Measurements from ENCODE around the gene TICRR.

The TICRR gene

DNA sequence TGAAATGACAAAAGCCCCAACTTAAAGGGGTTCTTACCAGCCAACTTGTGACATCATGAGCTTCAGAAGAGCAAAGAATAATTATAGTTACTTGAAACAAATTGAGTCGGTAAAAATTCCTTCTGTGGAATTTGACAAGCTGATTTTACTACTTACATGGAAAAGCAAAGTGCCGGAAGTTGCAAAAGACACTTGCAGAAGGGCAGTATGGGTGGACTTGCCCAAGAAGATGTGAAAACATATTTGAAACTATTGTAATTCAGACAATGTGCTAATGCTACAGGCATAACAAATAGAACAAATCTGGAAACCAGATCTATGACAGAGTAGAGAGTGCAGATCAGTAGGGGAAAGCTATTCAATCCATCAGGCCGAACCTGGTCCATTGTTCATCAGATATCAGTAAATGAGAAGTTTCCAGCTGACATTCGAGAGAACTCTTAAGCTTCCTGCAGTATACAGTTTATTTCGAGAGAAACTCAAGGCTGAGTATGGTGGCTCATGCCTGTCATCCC lies 82.5 kb downstream of the TICRR start:
- no peak for DNase-seq

DNA sequence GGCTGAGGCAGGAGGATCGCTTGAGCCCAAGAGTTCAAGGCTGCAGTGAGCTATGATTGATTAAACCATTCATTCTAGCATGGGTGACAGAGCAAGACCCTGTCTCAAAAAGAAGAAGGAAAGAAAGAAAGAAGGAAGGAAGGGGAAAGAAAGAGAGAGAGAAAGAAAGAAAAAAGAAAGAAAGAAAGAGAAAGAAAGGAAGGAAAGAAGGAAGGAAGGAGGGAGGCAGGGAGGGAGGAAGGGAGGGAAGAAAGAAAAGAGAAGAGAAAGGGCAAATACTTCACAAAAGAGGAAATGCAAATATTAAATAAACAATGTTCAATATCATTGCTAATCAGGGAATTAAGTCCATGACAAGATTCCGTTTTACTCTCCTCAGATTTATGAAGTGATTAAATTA lies 84.0 kb downstream of the TICRR start:
- no peak for DNase-seq

DNA sequence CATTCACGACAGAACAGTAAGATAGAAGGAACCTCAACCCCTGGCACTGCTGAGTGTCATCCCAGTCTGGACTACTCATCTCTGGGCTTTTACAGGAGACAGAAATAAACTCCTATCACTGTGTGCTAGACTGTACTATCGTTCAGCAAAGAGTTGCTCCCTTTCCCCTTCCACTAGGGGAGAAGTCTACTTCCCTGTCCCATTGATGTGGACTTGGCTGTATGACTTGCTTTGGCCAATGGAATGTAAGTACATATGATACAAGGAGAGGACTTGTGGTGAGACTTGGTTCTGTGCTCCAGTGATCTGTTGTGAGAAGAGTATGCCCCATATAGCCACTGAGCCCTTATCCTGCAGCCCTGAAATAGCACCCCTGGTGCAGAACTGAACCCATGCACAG lies 85.3 kb downstream of the TICRR start:
- DNase-seq = no peak

DNA sequence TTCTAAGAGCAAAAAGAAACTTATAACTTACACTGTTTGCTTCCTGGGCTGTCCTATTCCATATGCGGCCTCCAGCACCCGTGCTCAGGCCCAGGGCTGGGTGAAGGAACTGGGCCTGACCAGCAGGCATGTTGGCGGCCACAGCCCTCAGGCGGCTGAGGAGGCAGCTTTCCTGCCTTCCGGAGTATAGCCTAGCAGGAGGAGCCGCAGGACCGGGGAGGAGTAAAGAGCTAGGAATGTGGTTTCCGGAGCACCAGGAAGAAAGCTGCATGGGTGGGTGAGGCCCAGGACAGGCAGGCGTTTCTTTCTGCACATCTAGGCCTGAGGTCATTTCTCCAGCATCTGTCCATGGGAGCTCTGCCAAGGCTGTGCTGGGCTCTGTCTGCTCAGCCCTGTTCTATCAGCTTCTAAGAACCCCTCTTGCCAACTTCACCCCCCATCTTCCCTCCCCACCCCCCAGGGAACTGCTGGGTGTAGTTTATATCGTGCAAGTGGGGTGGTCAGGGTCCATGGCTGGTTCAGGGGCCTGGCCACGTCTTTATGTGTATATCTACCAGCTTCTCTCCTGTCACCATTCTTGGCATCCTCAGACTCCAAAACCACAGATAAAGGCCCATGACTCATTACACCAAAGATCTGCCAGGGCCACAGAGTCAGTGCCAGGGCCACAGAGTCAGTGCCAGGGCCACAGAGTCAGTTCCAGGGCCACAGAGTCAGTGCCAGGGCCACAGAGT lies 87.8 kb downstream of the TICRR start:
- DNase-seq = no peak

DNA sequence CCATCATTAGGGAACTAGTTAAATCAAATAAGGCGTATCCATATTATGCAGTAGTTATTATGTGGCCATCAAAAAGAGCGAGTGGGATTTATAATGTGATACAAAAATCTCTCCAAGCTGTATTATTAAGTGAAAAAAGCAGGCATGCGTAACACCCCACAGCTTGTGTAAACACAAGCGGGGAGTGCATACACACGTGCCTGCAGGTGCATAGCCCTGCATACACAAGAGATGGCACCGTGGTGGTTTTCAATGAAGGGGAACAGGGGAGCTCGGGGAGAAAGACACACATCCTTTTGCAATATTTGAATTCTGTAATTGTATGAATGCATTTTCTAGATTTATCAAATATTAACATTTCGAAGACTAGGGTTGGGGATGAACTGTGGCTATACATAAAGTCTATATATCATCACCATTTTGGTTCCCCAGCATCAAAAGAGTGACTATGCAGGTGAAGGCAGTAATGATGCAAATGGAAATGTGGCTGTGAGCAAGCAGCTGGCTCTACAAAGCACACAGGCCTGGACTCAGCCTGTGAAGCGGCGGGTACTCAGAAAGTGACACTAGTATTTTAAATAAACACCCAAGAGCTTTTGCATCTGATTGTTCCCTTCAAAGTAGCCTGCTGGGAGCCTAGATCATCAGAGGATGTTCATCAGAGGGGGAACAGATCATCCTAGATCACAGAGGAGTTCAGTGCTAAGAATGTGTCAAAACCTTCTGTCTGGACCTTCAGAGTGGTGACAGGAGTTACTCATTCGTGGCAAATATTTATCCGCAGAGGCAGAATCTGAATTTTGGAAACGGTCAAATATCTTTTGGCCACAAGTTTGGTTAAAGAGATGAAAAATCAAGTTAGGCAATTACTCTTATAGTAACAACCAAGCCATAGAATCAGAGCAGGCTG lies 89.4 kb downstream of the TICRR start:
- DNase-seq = peak; percentile 80

DNA sequence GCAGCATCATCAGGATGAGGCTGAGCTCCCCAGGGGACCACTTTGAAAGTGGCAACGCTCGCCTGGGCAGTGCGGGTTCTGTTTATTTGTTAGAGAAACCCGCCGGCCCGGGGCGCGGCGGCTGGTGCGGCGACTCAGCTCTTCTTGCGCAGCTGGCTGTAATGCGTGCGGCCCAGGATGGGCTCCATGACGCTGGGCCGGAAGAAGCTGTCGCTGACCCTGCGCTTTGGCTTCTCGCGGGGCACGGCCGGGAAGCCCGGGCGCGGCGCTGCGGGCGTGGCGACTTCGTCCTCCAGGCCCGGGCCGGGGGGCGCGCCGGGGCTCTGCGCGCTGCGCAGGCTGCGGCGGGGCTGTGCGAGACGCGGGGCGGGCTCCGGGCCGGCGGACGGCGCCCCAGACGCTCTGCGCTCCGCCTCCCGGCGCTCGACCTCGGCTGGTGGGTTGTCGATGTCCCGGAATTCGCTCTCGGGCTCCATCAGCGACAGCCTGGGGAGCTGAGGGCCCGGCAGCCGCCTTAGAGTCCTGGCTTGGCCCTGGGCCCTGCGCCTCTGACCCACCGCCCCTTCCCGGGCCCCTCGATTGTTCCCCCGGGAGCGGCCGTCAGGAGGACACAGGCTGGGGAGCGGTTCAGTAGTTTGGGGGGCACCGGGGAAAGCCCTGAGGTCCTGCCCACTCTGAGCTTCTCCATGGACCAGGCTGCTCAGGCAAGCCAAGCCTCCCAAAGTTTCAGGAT lies 90.3 kb downstream of the TICRR start:
- peak; percentile 20 for DNase-seq

DNA sequence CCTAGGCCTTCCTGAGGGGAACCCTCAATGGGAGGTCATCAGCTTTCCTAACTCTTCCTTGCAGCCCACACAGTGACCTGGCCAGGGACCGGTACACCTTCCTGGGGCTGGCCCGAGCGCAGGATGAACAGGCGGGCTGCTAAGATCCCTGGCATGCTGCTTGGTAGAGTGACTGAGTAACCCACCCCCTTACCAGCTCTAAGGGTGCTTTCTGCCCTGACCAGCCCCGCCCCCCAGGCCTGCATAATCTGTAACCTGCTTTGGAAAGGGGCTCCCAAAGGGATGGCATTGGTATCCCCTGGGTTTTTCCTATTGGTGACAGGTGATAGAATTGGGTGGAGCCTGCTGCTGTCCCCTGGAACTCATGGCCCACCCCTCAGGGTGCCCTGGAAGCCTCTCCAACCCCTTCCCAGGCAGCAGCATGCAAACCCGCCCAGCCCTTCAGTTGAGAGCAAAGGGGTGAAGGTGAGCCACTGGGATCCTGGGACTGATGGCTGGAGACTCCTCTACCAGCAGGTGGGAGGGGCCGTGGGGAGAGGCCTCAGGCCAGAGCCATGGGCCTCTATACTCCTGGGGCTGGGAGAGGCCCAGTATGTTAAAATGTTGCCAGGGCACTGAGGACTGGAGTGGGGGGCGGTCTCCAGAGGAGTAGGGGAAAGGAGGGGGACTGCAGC lies 91.1 kb downstream of the TICRR start:
- DNase-seq = no peak

DNA sequence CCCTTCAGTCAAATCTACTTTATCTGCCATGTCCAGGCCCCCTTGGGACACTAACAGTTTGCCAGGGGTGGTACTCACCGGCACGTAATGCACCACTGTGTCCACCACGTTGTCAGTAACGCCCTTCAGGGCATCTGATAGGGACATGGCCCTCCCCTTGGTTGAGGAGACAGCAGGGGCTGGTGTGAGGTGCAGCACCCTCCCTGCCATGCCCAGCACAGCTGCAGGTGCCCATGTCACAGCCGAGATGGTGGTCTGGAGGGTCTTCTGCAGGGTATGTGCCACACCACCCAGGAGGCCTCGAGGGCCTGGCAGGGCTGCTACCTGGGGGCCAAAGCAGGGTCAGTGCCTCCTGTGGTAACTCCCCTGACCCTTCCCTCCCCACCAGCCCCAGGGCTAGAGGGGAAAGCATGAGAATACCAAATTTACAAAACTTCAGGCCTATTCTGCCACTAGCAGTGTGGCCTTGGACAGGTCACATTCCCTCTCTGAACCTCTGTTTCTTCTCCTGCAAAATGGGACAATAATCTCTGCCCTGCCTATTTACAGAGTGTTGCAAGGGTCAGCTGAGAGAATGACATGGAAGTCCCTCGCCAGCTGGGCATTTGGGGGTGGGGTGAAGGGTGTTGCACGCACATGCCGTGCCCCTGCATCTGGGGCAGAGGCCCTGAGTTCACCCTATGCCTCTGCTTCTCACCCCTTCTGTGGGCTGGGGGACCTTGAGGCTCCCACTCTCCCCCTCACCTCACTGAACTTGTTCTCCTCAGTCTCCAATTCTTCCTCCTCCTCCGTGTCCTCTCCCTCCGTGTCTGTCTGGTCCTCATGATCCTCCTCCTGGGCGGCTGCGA lies 91.8 kb downstream of the TICRR start:
- DNase-seq = no peak

DNA sequence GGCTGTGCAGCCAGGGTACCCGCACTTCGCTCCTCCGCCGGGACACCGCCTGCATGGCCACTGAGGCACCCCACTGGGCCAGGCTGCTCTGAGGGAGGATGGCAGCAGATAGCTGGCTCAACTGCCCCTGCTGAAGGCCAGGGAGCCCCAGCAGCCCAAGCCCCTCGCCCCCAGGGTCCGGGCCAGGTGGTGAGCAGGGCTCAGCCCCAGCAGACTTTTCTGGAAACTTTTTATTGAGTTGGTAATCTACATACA lies 92.4 kb downstream of the TICRR start:
- DNase-seq = no peak

DNA sequence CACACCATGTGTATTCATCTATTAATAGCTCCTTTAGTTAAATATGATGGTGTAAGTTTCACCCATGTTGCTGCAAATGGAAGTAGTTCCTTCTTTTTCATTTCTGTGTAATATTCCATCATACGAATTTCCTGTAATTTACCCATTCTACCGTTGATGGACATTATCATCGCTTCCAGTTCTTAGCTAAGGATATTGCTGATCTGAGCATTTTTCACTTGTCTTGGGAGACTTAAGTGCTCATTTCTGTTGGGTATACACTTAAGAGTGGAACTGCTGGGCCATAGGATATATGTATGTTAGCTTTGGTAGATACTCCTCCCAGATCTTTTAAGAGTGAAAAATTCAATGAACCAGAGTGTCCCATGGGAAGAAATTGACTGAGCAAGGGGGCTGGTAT lies 92.9 kb downstream of the TICRR start:
- no peak for DNase-seq

DNA sequence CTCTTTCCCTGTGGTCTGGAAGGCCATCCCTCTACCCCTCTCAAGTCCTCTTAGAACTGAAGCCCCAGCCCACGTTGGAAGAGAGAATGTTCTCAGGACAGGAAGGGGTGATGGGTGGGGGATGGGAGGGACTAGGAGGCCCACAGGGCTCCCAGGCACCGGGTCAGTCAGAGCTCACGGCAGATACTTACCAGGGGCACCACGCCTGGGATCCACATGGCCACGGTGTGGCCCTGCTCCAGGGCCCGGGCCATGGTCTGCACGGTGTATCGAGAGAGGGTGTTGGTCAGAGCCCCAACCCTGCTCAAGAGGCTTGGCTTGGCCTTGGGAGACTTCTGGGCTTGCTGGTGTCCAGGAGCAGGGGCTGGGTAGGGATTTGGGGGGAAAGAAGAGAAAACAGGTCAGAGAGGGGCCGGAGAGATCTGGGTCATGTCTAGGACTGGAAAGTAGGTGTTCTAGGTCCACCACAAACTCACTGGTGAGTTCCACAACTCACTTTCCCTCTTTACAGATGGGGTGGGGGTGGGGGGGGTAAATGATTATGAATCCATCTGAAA lies 94.1 kb downstream of the TICRR start:
- DNase-seq = no peak

DNA sequence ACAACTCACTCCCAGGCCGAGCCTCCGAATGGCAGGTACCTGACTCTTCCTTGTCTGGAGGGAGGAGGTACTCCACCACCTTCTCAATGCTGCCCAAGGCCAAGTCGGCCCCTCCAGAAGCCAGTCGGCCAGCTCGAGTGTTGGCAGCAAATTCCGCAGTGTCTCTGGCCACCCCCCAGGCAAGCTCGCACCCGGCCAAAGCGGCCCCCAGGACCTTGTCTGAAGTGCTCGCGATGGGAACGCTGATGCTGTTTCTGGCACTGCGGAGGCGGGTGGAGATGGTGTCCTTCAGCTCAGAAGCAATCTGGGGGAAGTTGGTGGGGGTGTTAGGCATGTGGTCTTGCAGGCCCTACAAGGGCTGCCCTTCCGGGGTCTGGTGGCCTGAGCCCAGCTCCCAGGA lies 94.7 kb downstream of the TICRR start:
- DNase-seq = no peak

DNA sequence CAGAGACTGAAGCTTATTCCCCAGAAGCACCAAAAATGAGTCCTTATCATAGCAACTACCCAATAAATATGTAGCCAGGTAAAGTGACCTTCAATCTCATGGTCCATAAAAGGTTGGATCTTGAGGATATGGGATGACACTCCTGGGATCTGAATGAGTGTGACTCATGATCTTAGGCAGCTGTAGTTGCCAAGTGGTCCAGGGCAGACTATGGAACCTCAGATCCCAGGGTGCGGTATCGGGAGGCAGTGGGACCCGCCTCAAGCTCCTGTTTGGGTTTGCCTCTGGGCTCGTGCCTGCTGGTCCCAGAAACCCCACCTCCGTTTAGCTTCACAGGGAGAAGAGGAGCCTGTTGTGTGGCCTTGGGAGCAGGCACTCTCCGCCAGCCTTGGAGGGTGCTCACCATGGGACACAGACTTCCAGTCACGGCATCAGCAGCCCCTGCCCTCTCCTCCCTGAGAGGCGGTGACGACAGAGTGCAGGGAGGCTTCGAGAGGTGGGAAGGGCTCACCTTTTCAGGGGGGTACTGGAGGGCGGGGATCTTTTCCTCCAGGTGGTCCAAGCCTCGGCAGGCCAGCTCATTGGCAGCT lies 95.8 kb downstream of the TICRR start:
- DNase-seq = no peak

DNA sequence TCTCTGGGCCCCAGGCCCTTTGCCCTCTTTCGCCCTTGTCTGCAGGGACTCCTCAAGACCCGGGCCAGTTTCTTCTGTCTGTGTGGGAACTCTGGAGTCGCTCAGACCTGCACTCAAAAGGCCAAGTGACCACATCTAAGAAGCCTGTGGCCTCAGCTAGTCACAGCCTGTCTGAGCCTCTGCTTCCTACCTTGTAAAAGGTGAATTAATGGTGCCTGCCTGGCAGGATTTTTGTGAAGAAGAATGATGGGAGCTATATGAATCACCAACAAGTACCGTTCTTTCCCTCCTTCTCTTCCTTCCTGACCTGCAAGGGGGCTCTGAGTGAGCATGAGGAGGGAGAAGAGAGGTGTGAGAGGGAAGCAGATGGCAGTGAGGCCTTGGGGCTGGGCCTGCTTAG lies 96.4 kb downstream of the TICRR start:
- DNase-seq = no peak

DNA sequence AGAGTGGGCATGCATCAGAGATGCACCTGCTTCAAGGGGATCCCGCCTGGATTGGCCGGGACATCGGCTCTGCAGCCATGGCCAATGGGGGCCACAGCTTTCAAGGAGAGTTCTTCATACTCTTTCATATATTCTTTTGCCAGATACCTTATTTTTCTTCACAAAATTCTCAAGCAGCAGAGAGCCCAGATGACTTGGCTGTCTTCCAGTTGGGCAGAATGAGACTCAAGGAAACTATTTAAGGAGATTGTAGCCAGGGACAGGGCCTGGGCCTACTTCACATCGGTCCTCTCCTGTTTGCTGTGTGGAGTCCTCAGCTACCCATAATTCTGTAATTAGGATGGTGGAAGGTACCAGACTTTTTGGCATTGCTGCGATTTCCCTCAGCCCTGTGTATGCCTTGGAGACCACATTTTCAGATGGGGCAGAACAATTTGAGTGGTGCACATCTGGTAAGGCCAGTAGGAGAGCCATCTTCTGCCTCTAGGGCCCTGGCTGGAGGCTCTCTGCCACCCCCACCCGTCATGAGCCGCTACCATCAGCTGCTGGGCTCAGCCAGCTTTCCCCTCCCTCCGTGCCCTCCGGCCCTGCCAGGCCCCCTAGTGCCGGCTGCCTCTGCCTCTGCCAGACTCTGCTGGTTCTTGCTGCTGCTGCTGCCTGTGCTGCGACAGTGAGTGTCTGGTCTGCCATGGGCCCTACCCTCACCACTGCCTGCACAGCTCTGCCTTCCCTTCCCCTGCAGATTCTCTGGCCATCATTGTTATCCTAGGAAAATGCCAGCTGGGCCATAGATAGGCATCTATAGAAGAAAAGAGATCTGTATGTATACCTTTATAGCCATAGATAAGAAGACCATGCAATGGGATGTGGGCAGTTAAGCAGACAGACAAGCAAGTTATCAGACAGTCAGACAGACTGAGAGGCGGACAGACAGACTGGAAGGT lies 97.2 kb downstream of the TICRR start:
- DNase-seq = no peak

DNA sequence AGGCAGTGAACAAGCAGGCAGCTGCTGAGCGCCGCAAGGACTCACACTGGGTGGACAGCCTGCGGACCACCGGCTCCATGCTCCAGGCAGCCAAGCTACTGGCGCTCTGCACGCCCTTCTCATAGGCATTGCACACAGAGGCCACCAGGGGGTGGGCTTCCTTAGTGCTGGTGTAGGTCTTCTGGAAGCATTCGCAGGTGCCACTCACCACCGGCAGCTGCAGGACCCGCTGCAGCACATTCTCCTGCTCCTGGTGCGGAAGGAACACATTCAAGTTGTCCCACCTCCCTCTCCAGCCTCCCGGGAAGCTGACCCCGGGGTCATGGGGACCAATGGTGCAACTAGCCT lies 97.9 kb downstream of the TICRR start:
- DNase-seq = peak; percentile 10

DNA sequence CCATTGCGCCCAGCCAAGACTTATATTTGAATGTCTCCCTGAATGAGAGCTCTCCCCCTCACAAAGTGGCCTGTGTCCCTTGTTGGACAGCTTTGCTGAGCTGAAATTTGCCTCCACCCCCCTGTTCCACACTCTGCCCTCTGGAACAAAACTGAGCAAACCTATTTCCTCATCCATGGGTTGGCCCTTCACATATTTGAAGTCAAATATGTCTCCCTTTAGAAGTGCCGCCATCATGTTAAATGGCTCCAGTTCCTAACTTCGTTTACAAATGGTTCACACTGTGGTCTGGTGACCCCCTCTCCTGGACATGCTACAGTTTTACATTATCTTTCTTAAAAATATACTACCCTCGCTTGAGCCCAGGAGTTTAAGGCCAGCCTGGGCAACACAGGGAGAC lies 99.3 kb downstream of the TICRR start:
- DNase-seq = no peak

DNA sequence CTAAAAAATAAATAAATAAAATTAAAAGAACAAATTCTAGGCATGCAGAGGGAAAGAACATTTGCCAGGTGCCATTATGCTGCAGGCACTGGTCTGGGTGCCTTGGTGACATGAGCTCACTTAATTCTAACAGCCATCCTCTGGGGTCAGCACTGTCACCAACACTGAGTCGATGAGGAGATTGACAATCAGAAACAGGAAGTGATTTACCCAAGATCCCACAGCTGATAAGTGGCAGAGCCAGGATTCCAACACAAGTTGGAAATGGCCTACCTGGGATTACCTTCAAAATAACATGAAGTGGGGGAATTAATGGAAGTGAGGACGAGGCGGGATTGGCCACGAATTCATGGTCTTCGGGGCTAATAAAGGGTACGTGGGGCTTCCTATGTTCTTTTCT lies 100.3 kb downstream of the TICRR start:
- no peak for DNase-seq

DNA sequence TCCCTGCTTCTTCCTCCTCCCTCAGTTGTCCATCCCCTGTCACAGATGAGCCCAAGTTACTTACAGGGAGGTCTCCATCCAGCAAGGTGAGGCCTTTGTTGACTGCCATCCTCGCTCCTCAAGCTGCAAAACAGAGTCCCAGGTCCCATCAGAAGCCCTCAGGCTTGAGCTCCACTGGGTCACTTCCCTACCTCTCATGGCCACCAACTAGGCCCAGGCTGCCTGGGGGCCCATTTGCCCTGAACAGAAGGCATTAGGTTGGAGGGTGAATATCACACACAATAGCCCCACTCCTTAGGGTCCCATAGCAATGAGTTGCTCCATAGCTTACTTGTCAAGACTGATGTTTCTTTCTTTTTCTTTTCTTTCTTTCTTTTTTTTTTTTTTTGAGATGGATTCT lies 102.1 kb downstream of the TICRR start:
- no peak for DNase-seq

Data from NCI-H345 (cell line).